Measurements from ENCODE around the gene NPL.

- TF ChIP-seq, protein P1, sequence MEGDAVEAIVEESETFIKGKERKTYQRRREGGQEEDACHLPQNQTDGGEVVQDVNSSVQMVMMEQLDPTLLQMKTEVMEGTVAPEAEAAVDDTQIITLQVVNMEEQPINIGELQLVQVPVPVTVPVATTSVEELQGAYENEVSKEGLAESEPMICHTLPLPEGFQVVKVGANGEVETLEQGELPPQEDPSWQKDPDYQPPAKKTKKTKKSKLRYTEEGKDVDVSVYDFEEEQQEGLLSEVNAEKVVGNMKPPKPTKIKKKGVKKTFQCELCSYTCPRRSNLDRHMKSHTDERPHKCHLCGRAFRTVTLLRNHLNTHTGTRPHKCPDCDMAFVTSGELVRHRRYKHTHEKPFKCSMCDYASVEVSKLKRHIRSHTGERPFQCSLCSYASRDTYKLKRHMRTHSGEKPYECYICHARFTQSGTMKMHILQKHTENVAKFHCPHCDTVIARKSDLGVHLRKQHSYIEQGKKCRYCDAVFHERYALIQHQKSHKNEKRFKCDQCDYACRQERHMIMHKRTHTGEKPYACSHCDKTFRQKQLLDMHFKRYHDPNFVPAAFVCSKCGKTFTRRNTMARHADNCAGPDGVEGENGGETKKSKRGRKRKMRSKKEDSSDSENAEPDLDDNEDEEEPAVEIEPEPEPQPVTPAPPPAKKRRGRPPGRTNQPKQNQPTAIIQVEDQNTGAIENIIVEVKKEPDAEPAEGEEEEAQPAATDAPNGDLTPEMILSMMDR (tag by site-specific recombination; IDR thresholded peaks at IDR 0.05) = no peak
- no peak for TF ChIP-seq ZNF248 (tag by site-specific recombination; IDR thresholded peaks at IDR 0.05)
- TF ChIP-seq SP3 (tag by site-specific recombination; IDR thresholded peaks at IDR 0.05) = no peak
Measured at GRCh38 chr1:182782587-182782913, 7.0 kb upstream of the NPL start.

Measured in HEK293 (cell line).